Astrocyte of the cerebellum (primary cell): ENCODE data around the gene SH3PXD2B.

Experiments
- DNase-seq: peaks from one replicate; pipeline ENCODE4 v3.0.0-alpha.2; 2011; ENCODE audit warnings: low read depth
- H3K4me3 ChIP-seq: 2 replicates; pipeline ENCODE4 v1.5.1; 2011; ENCODE audit warnings: mild to moderate bottlenecking, low read depth, low read length, moderate library complexity
- in situ Hi-C: cut with HindIII; loops from 2 replicates; pipeline ENCODE4 v1.10.0; 2017; ENCODE audit warnings: low sequenced_read_pairs
- TF ChIP-seq, protein P1 (sequence below): IDR thresholded peaks from 2 replicates; pipeline ENCODE4 v1.5.1; 2012; ENCODE audit warnings: low read length, low read depth, moderate library complexity, mild to moderate bottlenecking; ENCODE audit errors: missing control alignments

Gene SH3PXD2B

DNA sequence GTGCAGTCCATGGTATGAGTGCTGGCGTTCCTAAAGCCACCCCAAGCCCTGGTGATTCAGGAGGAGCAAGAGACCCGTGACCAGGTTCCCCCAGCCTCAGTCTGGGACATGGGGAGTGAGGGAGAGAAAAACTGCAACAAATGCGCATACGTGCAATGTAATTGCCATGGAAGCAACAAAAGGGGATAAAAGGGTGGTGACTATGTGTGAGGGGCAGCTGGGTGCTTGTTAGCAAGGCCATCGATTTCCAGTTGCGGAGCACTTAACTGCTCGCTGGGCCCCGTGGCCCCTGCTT lies 709 bp upstream of the SH3PXD2B start:
- TF ChIP-seq, protein P1, sequence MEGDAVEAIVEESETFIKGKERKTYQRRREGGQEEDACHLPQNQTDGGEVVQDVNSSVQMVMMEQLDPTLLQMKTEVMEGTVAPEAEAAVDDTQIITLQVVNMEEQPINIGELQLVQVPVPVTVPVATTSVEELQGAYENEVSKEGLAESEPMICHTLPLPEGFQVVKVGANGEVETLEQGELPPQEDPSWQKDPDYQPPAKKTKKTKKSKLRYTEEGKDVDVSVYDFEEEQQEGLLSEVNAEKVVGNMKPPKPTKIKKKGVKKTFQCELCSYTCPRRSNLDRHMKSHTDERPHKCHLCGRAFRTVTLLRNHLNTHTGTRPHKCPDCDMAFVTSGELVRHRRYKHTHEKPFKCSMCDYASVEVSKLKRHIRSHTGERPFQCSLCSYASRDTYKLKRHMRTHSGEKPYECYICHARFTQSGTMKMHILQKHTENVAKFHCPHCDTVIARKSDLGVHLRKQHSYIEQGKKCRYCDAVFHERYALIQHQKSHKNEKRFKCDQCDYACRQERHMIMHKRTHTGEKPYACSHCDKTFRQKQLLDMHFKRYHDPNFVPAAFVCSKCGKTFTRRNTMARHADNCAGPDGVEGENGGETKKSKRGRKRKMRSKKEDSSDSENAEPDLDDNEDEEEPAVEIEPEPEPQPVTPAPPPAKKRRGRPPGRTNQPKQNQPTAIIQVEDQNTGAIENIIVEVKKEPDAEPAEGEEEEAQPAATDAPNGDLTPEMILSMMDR = no peak
- DNase-seq = no peak
- peak overlapping the region; percentile 41 for H3K4me3 ChIP-seq
- in situ Hi-C loops = no loop called here

DNA sequence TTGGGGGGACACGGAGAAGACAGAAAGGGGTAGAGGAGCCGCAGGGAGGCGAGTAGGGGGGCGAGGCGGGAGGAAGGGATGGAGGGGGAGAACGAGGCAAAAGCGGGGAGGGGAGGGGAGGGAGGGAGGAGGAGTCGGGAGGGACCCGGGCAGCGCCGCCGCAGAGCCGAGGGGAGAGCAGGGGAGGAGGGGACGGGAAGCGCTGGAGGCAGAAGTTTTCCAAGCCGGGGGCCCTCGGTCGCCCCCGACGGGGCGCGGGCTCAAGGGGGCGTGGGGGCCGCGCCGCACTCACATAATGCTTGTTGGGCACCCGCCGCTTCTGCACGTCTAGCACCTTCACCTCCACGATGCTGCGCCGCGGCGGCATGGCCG lies 353 bp downstream of the SH3PXD2B start:
- TF ChIP-seq, protein P1 = no peak
- no peak for DNase-seq
- peak overlapping the region; percentile 93 for H3K4me3 ChIP-seq
- in situ Hi-C loops = no loop called here

DNA sequence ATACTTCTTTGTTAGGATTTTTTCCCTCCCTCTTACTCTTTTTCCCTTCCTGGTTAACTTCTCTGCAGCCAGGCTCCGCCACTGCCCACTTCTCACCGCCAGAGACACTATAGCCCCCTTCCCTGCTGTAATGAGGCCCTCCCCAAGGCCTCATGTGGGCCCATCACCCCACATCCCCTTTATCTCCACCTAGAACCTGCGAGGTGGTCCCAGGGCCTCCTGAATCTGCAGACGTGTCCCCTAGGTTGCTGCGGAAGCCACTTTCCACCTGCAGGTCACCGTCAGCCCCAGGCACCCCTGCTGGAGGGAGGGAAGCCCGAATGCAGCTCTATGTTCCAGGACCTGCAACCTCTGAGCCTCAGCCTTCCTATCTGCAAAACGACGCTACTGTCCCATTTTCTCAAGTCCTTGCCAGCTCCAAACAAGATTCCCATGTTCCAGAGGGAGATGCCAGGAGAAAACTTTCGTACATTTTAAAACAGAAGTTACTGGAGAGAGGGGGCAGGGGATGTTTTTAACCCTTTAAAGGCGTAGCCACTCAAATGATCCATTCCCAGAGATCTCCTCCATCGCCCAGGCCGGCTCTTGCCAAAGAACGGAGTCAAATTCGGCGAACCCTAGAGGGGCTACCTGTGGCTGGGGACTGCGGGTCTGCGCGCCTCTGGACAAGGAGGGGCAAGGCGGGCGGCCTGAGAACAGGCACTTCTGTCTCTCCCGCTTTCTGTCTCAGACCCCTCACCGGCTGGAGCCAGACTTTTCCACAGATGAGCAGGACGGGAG lies 929 bp downstream of the SH3PXD2B start:
- TF ChIP-seq, protein P1 = peak; percentile 82
- DNase-seq = peak; percentile 51
- in situ Hi-C loops = no loop called here
- H3K4me3 ChIP-seq = peak overlapping the region; percentile 93

DNA sequence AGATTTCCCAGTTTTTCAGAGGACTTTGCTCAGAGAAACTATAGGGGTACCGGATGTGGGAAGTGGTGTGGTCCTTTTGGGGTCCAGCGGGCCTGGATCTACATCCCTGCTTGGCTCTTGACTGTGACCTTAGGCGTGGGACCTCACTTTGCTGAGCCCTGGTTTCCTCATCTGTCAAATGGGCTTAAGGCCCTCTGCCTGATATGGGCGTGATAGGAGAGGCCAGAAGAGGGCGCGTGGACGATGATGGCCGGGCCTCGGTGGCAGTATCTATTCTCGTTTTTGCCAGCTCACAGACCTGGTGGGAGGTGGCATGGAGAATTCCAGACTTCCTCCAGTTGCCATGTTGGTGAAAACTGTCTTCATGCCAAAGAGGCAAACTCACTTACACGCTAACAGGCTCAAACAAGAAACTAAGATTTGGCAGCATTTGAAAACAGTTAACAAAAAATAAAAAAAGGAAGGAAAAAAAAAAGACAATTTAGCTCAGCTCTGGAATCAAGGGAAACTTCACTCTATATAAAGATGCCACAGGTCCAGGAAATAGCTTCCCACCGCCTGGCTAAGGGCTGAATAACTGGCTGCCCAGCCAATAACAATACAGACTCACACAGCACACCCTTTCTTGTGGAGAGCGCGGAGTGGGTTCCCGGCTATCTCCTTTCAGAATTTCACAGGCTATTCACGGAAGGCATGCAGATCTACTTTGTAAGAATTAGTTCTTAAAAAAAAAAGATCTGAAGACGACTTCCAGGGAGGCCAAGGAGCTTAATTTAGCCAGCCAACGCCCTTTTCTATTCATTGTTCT lies 1.7 kb downstream of the SH3PXD2B start:
- peak overlapping the region; percentile 93 for H3K4me3 ChIP-seq
- TF ChIP-seq, protein P1 = peak; percentile 9
- DNase-seq = peak; percentile 54
- in situ Hi-C loops = no loop called here

DNA sequence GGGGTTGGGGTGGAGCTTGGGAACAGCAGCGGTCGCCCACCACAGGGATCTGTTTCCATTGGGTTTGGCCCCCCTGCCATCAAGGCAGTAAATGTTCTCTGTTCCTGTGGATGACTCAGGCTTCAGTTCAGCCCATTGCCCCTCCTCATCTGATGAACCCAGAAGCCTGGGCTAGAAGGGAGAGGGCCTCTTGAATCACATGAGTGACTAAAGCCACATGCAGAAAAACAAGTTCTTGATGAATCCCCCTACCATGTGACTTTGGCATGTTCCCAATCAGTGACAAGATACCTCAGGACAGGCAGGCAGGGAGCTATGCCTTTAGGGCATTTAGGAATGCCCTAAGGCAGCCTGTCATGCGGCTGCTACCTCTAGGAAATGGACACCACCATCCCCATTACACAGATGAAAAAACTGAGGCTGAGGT lies 2.5 kb downstream of the SH3PXD2B start:
- in situ Hi-C loops = no loop called here
- H3K4me3 ChIP-seq = peak overlapping the region; percentile 93
- TF ChIP-seq, protein P1 = no peak
- DNase-seq = peak; percentile 73

DNA sequence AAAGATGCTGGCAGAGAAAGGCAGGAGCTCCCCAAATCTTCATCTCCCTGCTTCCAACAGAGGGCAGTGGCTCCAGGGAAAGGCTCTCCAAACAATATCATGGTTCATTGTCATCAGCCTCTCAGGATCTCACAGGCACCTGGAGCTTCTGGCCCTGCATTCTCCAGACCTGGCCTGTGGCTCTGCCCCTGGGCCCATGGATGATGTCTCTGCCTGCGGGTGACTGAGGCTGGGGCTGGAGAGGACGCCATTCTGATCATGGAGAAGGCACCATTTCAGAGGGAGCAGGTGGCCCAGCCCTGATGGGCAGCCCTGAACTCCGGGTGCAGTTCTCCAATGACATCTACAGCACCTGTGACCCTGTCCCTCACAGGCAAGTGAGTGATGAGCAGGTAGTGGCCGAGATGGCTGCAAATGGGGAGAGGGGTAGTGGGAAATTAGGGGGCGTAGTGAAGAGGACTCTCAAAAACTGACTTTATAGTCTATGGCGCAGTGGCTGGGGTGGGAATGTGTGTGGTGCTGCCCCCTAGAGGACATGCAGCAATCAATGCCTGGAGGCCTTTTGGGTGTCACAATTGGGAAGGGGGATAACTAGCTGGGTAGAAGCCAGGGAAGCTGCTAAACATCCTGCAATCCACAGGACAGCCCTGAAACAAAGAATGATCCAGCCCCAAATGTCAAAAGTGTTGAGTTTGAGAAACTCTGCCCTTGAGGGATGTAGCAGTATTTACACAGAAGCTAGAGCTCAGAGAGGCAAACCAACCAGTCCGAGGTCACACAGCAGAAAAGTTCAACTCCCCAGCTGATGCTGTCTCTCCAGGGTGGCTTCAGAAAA lies 3.2 kb downstream of the SH3PXD2B start:
- TF ChIP-seq, protein P1 = peak; percentile 71
- DNase-seq = no peak
- in situ Hi-C loops = no loop called here
- H3K4me3 ChIP-seq = peak overlapping the region; percentile 93
